Measurements from ENCODE around the gene ANO6.
A peak's percentile ranks its signal among the peaks of the same experiment; 100 is the strongest.

ANO6 gene

GRCh38 chr12:45284096-45284901 is 68.4 kb downstream of the ANO6 start:
- no peak for DNase-seq

DNA sequence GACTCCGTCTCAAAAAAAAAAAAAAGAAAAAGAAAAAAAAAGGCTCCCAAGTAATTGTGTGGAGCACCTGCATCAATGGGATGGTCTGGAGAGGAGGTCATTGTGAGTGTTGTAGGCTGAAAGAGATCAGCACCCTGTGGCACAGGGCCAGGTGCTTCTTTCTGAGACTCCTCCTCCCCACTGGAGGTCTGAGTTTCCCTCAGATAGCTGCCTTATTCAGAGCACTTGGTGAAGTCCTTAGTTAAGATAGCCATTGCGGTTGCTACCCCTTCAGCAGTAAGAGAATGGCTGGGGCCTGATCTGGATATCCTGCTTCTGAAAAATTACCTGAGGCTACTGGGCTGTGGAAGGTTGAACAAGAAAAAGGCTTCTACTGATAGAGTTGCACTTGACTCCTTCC is 69.8 kb downstream of the ANO6 start:
- no peak for DNase-seq

- DNase-seq, result peak in 1 of 2 experiments; percentile 21
These were observed 70.7 kb downstream of the ANO6 start for GRCh38 chr12:45286621-45287020.

DNA sequence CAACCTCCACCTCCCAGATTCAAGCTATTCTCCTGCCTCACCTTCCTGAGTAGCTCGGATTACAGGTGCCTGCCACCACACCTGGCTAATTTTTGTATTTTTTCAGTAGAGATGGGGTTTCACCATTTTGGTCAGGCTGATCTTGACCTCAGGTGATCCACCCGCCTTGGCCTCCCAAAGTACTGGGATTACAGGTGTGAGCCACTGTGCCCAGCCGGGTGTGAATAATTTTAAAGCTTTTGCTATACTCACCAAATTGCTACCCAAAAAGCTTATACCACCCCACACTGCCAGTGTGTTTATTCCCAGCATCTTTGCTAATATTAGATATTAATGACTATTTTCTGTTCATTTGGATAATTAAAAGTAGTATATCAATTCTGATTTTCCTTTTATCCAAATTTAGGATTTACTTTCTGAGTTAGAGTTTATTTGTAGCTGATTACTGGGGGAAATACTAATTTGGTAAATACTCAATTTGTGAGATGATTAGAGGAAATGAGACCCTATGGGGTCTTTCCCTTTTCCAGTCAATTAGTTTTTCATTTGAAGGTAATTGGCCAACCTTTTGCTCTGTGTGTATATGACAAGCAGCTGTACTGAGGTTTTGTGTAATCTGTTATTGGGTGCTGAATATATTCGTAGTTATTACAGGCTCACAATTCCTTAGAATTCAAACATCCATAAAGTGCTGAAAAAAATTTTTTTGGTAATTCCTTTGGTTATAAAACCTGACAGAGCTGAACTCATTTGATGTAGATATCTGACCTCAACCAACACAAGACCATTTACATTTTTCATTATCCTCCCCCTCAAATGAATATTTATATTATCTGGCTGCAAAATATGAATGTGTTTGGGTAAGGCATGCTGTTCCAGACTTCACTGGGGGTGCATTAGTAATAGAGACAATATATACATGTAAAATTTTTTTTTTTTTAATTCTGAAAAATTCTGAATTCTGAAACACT is 73.6 kb downstream of the ANO6 start:
- DNase-seq, result no peak

- DNase-seq, result no peak
These were observed 74.3 kb downstream of the ANO6 start for GRCh38 chr12:45290216-45290605.

GRCh38 chr12:45291518-45291917 is 75.6 kb downstream of the ANO6 start:
- DNase-seq, result no peak

GRCh38 chr12:45292486-45293195 is 76.7 kb downstream of the ANO6 start:
- no peak for DNase-seq

DNA sequence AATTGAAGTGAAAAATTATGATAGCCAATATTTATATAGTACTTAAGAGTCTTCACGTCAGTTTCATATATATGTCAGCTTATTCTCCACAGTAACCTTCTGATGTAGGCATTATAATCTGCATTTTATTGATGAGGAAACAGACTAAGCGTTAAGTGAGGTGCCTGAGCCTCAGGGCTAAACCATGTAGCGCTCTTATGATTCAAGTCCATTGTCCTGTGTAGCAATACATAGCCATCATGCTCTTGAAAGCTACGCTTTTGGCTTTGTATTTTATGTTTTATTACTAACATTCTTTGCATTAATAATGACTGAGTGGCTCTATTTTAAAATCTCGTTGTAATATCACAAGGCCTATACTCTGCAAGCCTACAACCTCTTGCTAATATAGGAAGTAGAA is 79.0 kb downstream of the ANO6 start:
- no peak for DNase-seq

GRCh38 chr12:45296046-45296586 is 80.2 kb downstream of the ANO6 start:
- DNase-seq, result no peak

DNA sequence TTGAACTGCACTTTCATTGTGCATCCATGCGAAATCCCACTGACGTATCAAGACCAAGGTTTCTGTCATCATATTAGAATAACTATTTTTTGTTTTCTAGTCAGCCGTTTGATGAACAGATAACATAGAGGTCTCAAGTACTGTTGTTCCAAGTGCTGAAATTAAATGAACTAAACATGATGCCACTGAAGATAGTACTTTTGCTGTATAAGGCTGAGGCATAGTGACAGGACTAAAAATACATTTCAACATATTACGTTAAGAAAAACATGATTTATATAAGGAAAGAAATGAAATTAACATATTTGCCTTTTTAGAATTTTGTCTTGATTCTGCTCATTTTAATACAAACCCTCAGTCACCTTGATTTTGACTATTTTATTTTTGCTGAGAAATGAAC is 82.2 kb downstream of the ANO6 start:
- no peak for DNase-seq

GRCh38 chr12:45298721-45299692 is 83.1 kb downstream of the ANO6 start:
- DNase-seq, result peak in 1 of 2 experiments; percentile 22

- no peak for DNase-seq
These were observed 86.9 kb downstream of the ANO6 start for GRCh38 chr12:45302621-45303369.

DNA sequence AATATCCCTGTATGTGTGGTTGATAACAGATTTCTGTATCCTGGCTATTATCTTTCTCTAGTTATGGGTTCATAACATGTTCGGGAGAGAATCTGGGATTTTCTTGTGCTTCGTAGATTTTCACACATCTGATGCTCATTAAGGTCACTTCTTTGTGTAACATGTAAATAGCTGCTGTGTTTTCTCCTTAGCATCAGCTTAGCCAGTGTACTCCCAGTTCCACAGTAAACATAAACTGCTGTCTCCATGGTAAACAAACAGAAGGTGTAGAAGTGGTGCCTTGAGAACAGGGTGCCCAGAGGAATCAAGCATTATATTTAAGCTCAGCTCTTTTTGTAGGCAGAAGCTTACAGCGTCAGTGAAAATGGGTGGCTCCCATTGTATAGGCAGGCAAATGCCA is 88.0 kb downstream of the ANO6 start:
- DNase-seq, result no peak

DNA sequence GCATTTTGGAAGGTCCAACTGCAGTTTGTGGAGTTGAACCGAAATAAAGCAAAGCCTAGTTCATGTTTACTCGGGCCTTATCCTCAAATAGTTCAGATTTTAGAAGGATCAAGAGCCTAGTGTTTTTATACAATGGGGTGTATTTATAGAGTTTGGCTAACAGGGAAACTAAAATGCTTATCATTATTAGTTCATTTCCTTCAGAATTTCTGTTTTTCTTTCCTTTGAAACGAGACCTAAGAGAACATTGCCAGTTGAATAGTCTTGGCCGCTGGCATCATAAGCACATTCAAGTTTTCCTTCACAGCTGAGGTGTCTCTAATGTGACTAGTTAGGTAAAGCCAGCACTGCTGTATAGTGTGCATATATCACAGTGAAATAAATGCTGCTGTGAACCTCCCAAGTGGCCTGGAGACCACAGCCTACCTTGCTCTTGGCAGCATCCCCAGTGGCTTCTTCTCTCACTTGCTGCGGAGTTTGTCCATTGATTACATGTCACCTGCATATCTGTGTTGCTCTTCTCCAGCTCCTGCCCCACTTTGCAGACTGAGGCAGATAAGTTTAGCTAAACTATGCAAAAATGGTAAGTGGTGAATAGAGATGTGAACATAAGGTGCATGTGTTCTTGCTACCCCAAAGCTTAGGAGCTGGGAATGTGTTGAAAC is 88.8 kb downstream of the ANO6 start:
- DNase-seq, result no peak

DNA sequence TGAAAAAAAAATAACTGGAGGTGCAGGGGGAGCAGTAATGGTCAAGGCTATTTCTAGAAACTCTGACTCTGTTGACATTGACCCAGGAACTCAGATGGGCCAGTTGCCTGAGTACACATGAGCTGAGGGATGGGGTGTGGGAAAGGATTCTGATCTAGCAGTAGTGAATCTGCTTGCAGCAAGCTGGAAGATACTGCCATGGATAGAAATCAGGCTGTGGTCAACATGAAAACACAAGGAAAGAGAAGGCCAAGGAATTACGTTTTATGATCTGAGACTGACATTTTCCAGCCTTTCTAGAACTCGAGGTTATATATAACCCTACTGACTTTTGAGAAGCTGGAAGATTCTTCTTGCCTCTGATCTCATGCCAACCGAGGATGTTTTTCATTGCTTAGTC is 90.0 kb downstream of the ANO6 start:
- no peak for DNase-seq

DNA sequence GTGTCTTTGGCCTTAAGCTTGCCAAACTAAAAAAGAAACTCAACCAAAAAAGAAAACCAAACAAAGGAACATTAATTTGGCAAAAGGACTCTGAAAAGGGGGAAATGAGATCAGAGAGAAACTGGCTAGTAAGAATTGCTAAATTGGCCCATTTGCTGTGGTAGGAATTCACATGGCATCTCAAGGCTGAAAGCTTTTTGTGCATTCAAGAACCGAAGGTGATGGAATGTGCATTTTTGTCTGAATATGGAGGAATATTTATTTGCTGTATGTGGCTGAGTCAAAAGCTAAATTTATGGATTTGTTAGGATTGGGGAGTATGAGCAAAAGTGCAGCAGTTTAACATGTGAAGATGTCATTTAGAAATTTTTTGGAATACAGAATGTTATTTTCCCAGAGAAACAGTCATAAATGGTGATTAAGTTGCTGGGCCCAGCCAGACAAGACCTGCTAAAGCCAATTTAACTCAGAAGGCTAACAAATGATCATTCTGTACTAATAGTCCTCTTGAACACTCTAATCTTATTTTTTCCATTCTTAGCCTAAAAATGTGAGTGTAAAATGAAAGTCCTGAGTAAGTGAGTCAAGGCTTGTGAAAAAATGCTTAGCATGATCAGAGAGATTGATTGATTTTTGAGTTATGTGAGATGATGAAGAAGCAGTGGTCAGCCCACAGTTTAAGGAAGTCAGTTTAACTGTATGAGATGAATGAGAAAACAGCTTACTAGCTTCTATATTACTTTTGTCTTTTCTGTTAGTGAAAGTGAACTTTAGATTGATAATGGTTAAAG is 94.1 kb downstream of the ANO6 start:
- DNase-seq, result no peak

DNA sequence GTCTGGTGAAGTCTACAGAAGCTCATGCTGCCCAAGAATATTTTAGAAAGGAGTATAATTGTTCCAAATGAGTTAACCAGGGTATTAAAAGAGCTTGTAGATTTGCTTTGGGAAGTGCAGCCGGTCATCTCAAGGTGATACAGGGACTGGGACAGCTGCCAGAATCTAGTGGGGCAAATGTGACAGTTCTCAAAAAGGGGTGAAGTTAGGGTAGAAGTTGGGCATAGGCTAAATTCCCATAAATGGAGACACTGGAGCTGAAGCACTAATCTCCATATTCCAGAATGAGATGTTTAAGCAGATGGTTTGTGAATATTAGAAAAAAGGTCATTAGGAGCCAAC is 94.7 kb downstream of the ANO6 start:
- no peak for DNase-seq

DNA sequence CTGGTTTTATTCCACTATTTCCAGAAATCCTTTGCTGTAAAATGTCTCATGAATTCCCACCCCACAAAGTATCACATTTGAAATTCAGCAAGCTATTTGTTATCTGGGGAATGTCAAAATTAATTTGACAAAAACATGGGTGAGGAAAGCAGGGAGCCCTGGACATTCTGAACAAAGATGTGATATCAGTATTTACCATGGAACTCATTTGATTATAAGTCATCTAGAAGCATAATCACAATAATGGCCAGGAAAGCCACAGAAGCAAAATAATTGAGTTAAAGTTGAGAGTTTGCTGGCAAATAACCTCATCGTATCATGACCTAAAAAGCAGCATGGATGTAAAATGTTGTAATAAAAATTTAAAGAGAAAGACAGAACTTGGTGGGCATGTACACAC is 96.1 kb downstream of the ANO6 start:
- DNase-seq, result no peak

DNA sequence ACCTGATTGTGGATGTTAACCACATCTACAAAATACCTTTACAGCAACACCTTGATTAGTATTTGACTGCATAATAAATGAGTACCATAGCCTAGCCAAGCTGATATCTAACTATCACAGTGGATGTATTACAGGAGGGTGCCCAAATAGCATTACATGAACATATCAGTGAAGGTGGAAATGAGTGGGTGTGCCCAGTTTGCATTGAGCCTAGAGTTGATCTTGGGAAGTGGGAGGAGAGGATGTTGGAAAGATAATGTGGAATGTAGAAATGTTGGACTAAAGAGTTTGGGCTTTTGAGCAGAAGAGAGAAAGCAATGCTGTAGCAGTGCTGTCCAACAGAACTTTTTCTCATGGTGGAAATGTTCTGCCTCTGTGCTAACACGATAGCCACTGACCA is 98.9 kb downstream of the ANO6 start:
- DNase-seq, result no peak

- no peak for DNase-seq
These were observed 99.6 kb downstream of the ANO6 start for GRCh38 chr12:45315462-45315861.
